SU-DHL-6 (cell line): ENCODE measurements around the gene THEM5.

ENCODE experiments used
- H2AFZ ChIP-seq: fragments of 200-600 bp; sonication (generic); 2 replicates; pipeline ENCODE4 v1.6.1; 2014; ENCODE audit warnings: low read depth, mild to moderate bottlenecking, moderate library complexity, mixed read lengths, antibody characterized with exemption, low read length; ENCODE audit not compliant: severe bottlenecking
- H3F3A ChIP-seq: fragments of 200-600 bp; shearing (Covaris generic); 2 replicates; pipeline ENCODE4 v1.6.0; 2016; ENCODE audit warnings: antibody characterized with exemption, mild to moderate bottlenecking; ENCODE audit not compliant: insufficient read depth
- H3K27ac ChIP-seq: fragments of 200-600 bp; sonication (generic); 2 replicates; pipeline ENCODE4 v1.5.1; 2016; ENCODE audit warnings: low read depth, mild to moderate bottlenecking, low read length, moderate library complexity, mixed read lengths
- H3K27me3 ChIP-seq: fragments of 200-600 bp; sonication (generic), shearing (Covaris generic); 2 replicates; pipeline ENCODE4 v1.6.0; 2014; ENCODE audit warnings: mild to moderate bottlenecking, low read length
- H3K36me3 ChIP-seq: fragments of 200-600 bp; sonication (generic); 2 replicates; pipeline ENCODE4 v1.6.1; 2014; ENCODE audit warnings: mild to moderate bottlenecking, low read length, mixed read lengths
- H3K4me2 ChIP-seq: fragments of 300-600, 200-600 bp; shearing (Covaris generic), sonication (generic); 2 replicates; pipeline ENCODE4 v1.6.0; 2014; ENCODE audit warnings: low read length, low read depth, mild to moderate bottlenecking; ENCODE audit not compliant: poor library complexity, severe bottlenecking
- H3K4me3 ChIP-seq: fragments of 200-600 bp; sonication (generic); 2 replicates; pipeline ENCODE4 v1.5.1; 2014; ENCODE audit warnings: antibody characterized with exemption, low read length, mild to moderate bottlenecking, mixed read lengths; ENCODE audit not compliant: insufficient read depth, poor library complexity, severe bottlenecking
- H3K79me2 ChIP-seq: fragments of 200-600 bp; sonication (generic); 2 replicates; pipeline ENCODE4 v1.6.1; 2014; ENCODE audit warnings: mild to moderate bottlenecking, low read length, moderate library complexity; ENCODE audit not compliant: insufficient read depth
- H3K9ac ChIP-seq: fragments of 200-600 bp; sonication (generic); 2 replicates; pipeline ENCODE4 v1.7.0; 2014; ENCODE audit warnings: mild to moderate bottlenecking, low read length
- H3K9me2 ChIP-seq: fragments of 200-600 bp; sonication (generic); replicated peaks from 2 replicates; pipeline ENCODE4 v1.6.1; 2014; ENCODE audit warnings: low read length; ENCODE audit not compliant: insufficient read depth
- H3K9me3 ChIP-seq: fragments of 200-600 bp; sonication (generic); 2 replicates; pipeline ENCODE4 v1.6.1; 2014; ENCODE audit warnings: low read length, mixed read lengths; ENCODE audit not compliant: insufficient read depth
- H4K20me1 ChIP-seq: fragments of 200-600 bp; sonication (generic); 2 replicates; pipeline ENCODE4 v1.6.1; 2014; ENCODE audit warnings: low read depth, mild to moderate bottlenecking, antibody characterized with exemption, low read length, moderate library complexity, mixed read lengths
- CTCF ChIP-seq: fragments of 200-600 bp; sonication (generic); IDR thresholded peaks from one replicate; pipeline ENCODE4 v1.5.1; 2017; ENCODE audit warnings: antibody characterized with exemption, mild to moderate bottlenecking, low read length, moderate library complexity; ENCODE audit not compliant: insufficient read depth, poor library complexity, severe bottlenecking
- EZH2phosphoT487 ChIP-seq: fragments of 200-600 bp; sonication (generic), shearing (Covaris generic); conservative IDR thresholded peaks from 2 replicates; pipeline ENCODE4 v1.6.1; 2018; ENCODE audit warnings: mild to moderate bottlenecking, antibody characterized with exemption, low read length, moderate library complexity, mixed read lengths

Gene THEM5

GRCh38 chr1:151834239-151834638 lies 19.3 kb downstream of the THEM5 start:
- Histone ChIP-seq H3K27me3 (no peaks in the 10 kb centered on the region), H3K4me2 (no peak overlapping the region), H3K4me3 (no peak overlapping the region), H3K27ac (no peak overlapping the region), H3K9me2 (no peaks in the 10 kb centered on the region), H3K36me3 (no peaks in the 10 kb centered on the region), H3K9me3 (no peaks in the 10 kb centered on the region), H3F3A (no peaks in the 10 kb centered on the region), H4K20me1 (no peaks in the 10 kb centered on the region), H3K79me2 (no peaks in the 10 kb centered on the region), H2AFZ (no peak overlapping the region), H3K9ac (no peak overlapping the region)
- TF ChIP-seq CTCF (no peak), EZH2phosphoT487 (no peak)

- no peaks in the 10 kb centered on the region for H3K9me3 ChIP-seq
- no peaks in the 10 kb centered on the region for H3K27me3 ChIP-seq
- H3K79me2 ChIP-seq, result no peaks in the 10 kb centered on the region
- H3K36me3 ChIP-seq, result no peaks in the 10 kb centered on the region
- no peaks in the 10 kb centered on the region for H3F3A ChIP-seq
- no peak overlapping the region for H2AFZ ChIP-seq
- TF ChIP-seq EZH2phosphoT487 (no peak), CTCF (no peak)
- H3K9me2 ChIP-seq, result no peaks in the 10 kb centered on the region
- H3K4me2 ChIP-seq, result no peak overlapping the region
- no peak overlapping the region for H3K4me3 ChIP-seq
- no peaks in the 10 kb centered on the region for H4K20me1 ChIP-seq
- no peak overlapping the region for H3K9ac ChIP-seq
- no peak overlapping the region for H3K27ac ChIP-seq
These were observed 20.2 kb downstream of the THEM5 start for GRCh38 chr1:151833172-151833900.

- TF ChIP-seq EZH2phosphoT487 (no peak), CTCF (no peak)
These were observed 21.1 kb downstream of the THEM5 start for GRCh38 chr1:151832318-151832980.

More at GRCh38 chr1:151832318-151832980, 21.1 kb downstream of the THEM5 start:
- H3K27me3 ChIP-seq, result no peaks in the 10 kb centered on the region
- no peak overlapping the region for H2AFZ ChIP-seq
- H3F3A ChIP-seq, result no peaks in the 10 kb centered on the region
- H4K20me1 ChIP-seq, result no peaks in the 10 kb centered on the region
- H3K36me3 ChIP-seq, result no peaks in the 10 kb centered on the region
- no peaks in the 10 kb centered on the region for H3K9me2 ChIP-seq
- H3K27ac ChIP-seq, result no peak overlapping the region
- no peak overlapping the region for H3K9ac ChIP-seq
- H3K4me2 ChIP-seq, result no peak overlapping the region
- H3K9me3 ChIP-seq, result no peaks in the 10 kb centered on the region
- no peak overlapping the region for H3K4me3 ChIP-seq
- H3K79me2 ChIP-seq, result no peaks in the 10 kb centered on the region
